8988T (cell line): ENCODE data around the gene TRIM51G.
"Not testable (repeated sequence)": the region's sequence is repeated elsewhere in the genome, so short reads cannot be mapped to it uniquely, and the experiment has no call there.

Experiments
- DNase-seq: peaks from one replicate; pipeline ENCODE4 v3.0.0; 2011

The TRIM51G gene, protein sequence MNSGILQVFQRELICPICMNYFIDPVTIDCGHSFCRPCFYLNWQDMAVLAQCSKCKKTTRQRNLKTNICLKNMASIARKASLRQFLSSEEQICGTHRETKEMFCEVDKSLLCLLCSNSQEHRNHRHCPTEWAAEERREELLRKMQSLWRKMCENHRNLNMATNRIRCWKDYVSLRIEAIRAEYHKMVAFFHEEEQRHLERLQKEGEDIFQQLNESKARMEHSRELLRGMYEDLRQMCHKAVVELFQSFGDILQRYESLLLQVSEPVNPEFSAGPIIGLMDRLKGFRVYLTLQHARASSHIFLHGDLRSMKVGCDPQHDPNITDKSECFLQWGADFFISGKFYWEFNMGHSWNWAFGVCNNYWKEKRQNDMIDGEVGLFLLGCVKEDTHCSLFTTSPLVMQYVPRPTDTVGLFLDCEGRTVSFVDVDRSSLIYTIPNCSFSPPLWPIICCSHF

GRCh38 chr11:48983785-48984184 is at the start of gene TRIM51G:
TSS of gene TRIM51G (minus strand) at chr11:48983885. CDS start at chr11:48981695, 2,190 bp downstream.
- DNase-seq, result not testable (repeated sequence)

DNA sequence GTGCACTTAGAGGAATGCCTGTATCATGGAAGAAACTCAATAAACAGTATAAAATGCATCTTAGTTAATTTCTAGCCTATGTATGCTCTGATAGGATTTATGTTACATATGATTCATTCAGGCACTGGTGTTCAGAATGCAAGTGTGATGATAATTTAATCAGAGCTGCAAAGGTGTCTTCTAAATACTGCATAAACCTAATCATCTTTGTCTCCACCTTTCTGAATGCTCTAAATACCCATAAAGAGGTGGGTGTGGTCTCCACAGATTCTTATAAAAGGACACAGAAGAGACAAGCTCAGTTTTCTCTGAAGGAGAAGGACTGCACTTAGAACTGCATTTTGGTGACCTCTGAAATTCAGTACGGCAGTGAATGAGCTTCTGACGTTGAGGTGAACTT is 44.8 kb upstream of the TRIM51G start, which contains the start of gene TRIM49B:
TRIM49B (plus strand) TSS at position 301 of the 400 bp plus-strand sequence. CDS start 2,777 bp downstream, outside the sequence.
- DNase-seq, result not testable (repeated sequence)

DNA sequence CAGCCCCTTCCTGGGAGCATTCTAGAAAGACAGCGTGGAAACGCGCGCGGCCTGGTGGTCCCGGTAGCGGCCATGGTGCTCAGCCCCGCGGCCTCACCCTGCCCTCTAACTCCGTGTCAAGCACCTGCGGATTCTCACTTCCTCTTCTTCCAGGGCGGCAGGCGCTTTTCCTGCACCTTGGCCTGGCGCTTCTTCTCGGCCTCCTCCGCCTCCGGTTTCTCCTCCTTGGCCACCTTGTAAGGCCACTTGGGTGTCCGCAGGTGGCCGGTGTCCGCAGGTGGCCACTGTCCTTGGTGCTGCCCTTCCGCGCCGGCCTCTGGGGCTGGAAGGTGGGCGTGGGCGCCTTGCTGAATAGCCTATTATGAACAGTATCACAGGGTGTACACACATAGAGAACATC is 15.1 kb downstream of the TRIM51G start:
- not testable (repeated sequence) for DNase-seq

DNA sequence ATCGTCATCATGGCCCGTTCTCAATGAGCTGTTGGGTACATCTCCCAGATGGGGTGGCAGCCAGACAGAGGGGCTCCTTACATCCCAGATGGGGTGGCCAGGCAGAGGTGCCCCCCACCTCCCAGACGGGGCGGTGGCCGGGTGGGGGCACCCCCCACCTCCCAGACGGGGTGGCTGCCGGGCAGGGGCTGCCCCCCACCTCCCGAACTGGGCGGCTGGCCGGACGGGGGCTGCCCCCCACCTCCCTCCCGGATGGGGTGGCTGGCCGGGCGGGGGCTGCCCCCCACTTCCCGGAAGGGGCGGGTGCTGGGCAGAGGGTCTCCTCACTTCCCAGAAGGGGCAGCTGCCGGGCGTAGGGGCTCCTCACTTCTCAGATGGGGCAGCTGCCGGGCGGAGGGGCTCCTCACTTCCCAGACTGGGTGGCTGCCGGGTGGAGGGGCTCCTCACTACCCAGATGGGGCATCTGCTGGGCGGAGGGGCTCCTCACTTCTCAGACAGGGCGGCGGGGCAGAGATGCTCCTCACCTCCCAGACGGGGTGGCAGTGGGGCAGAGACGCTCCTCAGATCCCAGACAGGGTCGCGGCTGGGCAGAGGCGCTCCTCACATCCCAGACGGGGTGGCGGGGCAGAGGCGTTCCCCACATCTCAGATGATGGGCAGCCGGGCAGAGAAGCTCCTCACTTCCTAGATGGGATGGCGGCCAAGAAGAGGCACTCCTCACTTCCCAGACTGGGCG is 28.2 kb downstream of the TRIM51G start:
- not testable (repeated sequence) for DNase-seq

GRCh38 chr11:48945796-48946195 is 37.9 kb downstream of the TRIM51G start:
- DNase-seq, result not testable (repeated sequence)
